Measurements from ENCODE around the gene PRKCA. TPM values are rescaled to one million over a fixed set of nuclear protein-coding genes. Genes with fewer than 3 reads are reported as not detected.
A peak's percentile ranks its signal among the peaks of the same experiment; 100 is the strongest.

Gene PRKCA
- total and polyA plus RNA-seq, 12 donors, result 1.6 to 27.6 (median 10.5) TPM

GRCh38 chr17:66533572-66533971 lies 231.2 kb downstream of the PRKCA start:
- Histone ChIP-seq H3K4me3 (no peak overlapping the region), H3K36me3 (no peaks in the 10 kb centered on the region), H3K27ac (no peak overlapping the region), H3K4me1 (peaks cover 0 to 13% (median 6%) of the 10 kb centered on the region in 9 donors), H3K27me3 (no peaks in the 10 kb centered on the region), H3K9me3 (no peaks in the 10 kb centered on the region)
- peak in 1 of 9 donors; percentile 13 for TF ChIP-seq CTCF (IDR thresholded peaks at IDR 0.05)
- 25 to 47% methylated on average over 9 of the region's 9 CpGs for WGBS, 2 donors
- intact Hi-C loops (cut with DNase I), result loop anchor here in 1 of 10 donors (10.0 kb wide), 1 partner anchor 189 kb away; no protein-coding TSS in a partner anchor
- ATAC-seq (peak in 4 of 8 donors; percentile 23 to 63 (median 51)), DNase-seq (no peak)

- 43 to 48% methylated on average over 5 of the region's 5 CpGs for WGBS, 2 donors
- Histone ChIP-seq H3K4me3 (no peak overlapping the region), H3K9me3 (no peaks in the 10 kb centered on the region), H3K27me3 (no peaks in the 10 kb centered on the region), H3K4me1 (peaks cover 0 to 15% (median 10%) of the 10 kb centered on the region in 9 donors), H3K36me3 (no peaks in the 10 kb centered on the region), H3K27ac (no peak overlapping the region)
- intact Hi-C loops (cut with DNase I), result loop anchor here in 1 of 10 donors (10.0 kb wide), 1 partner anchor 189 kb away; no protein-coding TSS in a partner anchor
- no peak for TF ChIP-seq CTCF (IDR thresholded peaks at IDR 0.05)
- no peak for ATAC-seq
- no peak for DNase-seq
These were observed 231.6 kb downstream of the PRKCA start for GRCh38 chr17:66533986-66534385.

GRCh38 chr17:66535611-66536010 lies 233.2 kb downstream of the PRKCA start:
- H3K4me1 ChIP-seq, result peaks cover 0 to 24% (median 13%) of the 10 kb centered on the region in 9 donors
- intact Hi-C loops (cut with DNase I), result loop anchor here in 1 of 10 donors (10.0 kb wide), 1 partner anchor 191 kb away; no protein-coding TSS in a partner anchor
- no peaks in the 10 kb centered on the region for H3K36me3 ChIP-seq
- no peak for TF ChIP-seq CTCF (IDR thresholded peaks at IDR 0.05)
- 35 to 59% methylated on average over 1 of the region's 1 CpG for whole genome bisulfite sequencing, 2 donors
- no peaks in the 10 kb centered on the region for H3K27me3 ChIP-seq
- no peaks in the 10 kb centered on the region for H3K9me3 ChIP-seq
- no peak for DNase-seq
- ATAC-seq, result no peak
- H3K27ac ChIP-seq, result no peak overlapping the region
- no peak overlapping the region for H3K4me3 ChIP-seq

GRCh38 chr17:66537502-66537901 lies 235.1 kb downstream of the PRKCA start:
- intact Hi-C loops (cut with DNase I), result loop anchor here in 1 of 10 donors (10.0 kb wide), 1 partner anchor 193 kb away; no protein-coding TSS in a partner anchor
- no peak for ATAC-seq

More at GRCh38 chr17:66537502-66537901, 235.1 kb downstream of the PRKCA start:
- 85 to 90% methylated on average over 5 of the region's 5 CpGs for WGBS, 2 donors
- no peak overlapping the region for H3K4me3 ChIP-seq
- no peak for DNase-seq
- H3K27ac ChIP-seq, result no peak overlapping the region
- H3K27me3 ChIP-seq, result no peaks in the 10 kb centered on the region
- peaks cover 7 to 43% (median 32%) of the 10 kb centered on the region in 9 donors for H3K4me1 ChIP-seq
- no peak for TF ChIP-seq CTCF (IDR thresholded peaks at IDR 0.05)
- H3K9me3 ChIP-seq, result no peaks in the 10 kb centered on the region
- no peaks in the 10 kb centered on the region for H3K36me3 ChIP-seq

All from heart right ventricle (tissue), 16 donors.